IMR-90 (cell line): ENCODE measurements around the gene IGLL5. TPM values are rescaled to one million over a fixed set of nuclear protein-coding genes. Genes with fewer than 3 reads are reported as not detected.

Source experiments
- ATAC-seq: fragments of 200-7000 bp; cut with Tn5 transposase; 2 replicates; pipeline ENCODE4 v1.9.1; 2020; ENCODE audit warnings: low read depth, mild to moderate bottlenecking, moderate library complexity
- BruUV-seq: library from RNA; stranded (reverse); fragments of 400-500 nt; replicated peaks from 2 replicates; lab custom pipeline; 2021; lab: Mats Ljungman, UMichigan
- CTCF ChIA-PET: fragments of 300-600 bp; formaldehyde crosslinking; extraction: SDS; loops from one replicate; lab custom pipeline; 2021; ENCODE audit warnings: antibody characterized with exemption; lab: Yijun Ruan, JAX
- POLR2A ChIA-PET: fragments of 300-600 bp; sonication (Branson Sonifier 250); formaldehyde crosslinking; loops from one replicate; lab custom pipeline; 2022; ENCODE audit warnings: antibody characterized with exemption; ENCODE audit not compliant: unreplicated experiment; lab: Charles Lee
- DNase-seq: peaks from one replicate; pipeline ENCODE4 v3.0.0; 2013
- H2AFZ ChIP-seq: replicated peaks from 2 replicates; pipeline ENCODE3; 2013; ENCODE audit warnings: low read length, mild to moderate bottlenecking; ENCODE audit not compliant: poor library complexity
- H2AK5ac ChIP-seq: 2 replicates; pipeline ENCODE4 v1.6.1; 2013; ENCODE audit warnings: low read depth, low read length, inconsistent platforms
- H2AK9ac ChIP-seq: replicated peaks from 2 replicates; pipeline ENCODE3; 2013; ENCODE audit warnings: mild to moderate bottlenecking, low read depth, low read length, moderate library complexity; ENCODE audit not compliant: poor library complexity
- H2BK120ac ChIP-seq: 2 replicates; pipeline ENCODE4 v1.6.1; 2013; ENCODE audit warnings: low read depth, low read length, inconsistent platforms
- H2BK15ac ChIP-seq: 3 replicates; pipeline ENCODE4 v1.6.1; 2013; ENCODE audit warnings: low read depth, low read length, inconsistent platforms
- H2BK20ac ChIP-seq: 2 replicates; pipeline ENCODE4 v1.6.1; 2013; ENCODE audit warnings: low read depth, mild to moderate bottlenecking, inconsistent platforms, low read length, moderate library complexity
- H2BK5ac ChIP-seq: 2 replicates; pipeline ENCODE4 v1.6.1; 2013; ENCODE audit warnings: mild to moderate bottlenecking, low read depth, low read length, inconsistent platforms; ENCODE audit not compliant: poor library complexity, severe bottlenecking
- H3K14ac ChIP-seq: replicated peaks from 2 replicates; pipeline ENCODE4 v1.6.1; 2013; ENCODE audit warnings: low read depth, low read length, inconsistent platforms
- H3K18ac ChIP-seq: 2 replicates; pipeline ENCODE4 v1.6.1; 2013; ENCODE audit warnings: low read depth, low read length, control low read depth
- H3K23ac ChIP-seq: 2 replicates; pipeline ENCODE4 v1.6.1; 2013; ENCODE audit warnings: low read depth, low read length, inconsistent platforms
- H3K27ac ChIP-seq: 2 replicates; pipeline ENCODE4 v1.5.1; 2013; ENCODE audit warnings: mild to moderate bottlenecking, control low read depth, low read length; ENCODE audit not compliant: insufficient read depth
- H3K27me3 ChIP-seq: 2 replicates; pipeline ENCODE4 v1.6.1; 2013; ENCODE audit warnings: low read length; ENCODE audit not compliant: control insufficient read depth, insufficient read depth
- H3K36me3 ChIP-seq: 2 replicates; pipeline ENCODE4 v1.6.1; 2013; ENCODE audit warnings: low read length, mixed read lengths; ENCODE audit not compliant: control insufficient read depth, insufficient read depth
- H3K4ac ChIP-seq: 2 replicates; pipeline ENCODE4 v1.6.1; 2013; ENCODE audit warnings: low read depth, low read length, inconsistent platforms
- H3K4me1 ChIP-seq: 2 replicates; pipeline ENCODE4 v1.6.1; 2013; ENCODE audit warnings: low read length, mixed read lengths; ENCODE audit not compliant: control insufficient read depth, insufficient read depth
- H3K4me2 ChIP-seq: 2 replicates; pipeline ENCODE4 v1.6.1; 2013; ENCODE audit warnings: low read depth, mild to moderate bottlenecking, control low read depth, low read length, moderate library complexity
- H3K4me3 ChIP-seq: 2 replicates; pipeline ENCODE4 v1.5.1; 2013; ENCODE audit warnings: low read depth, mild to moderate bottlenecking, control low read depth, low read length, moderate library complexity; ENCODE audit not compliant: insufficient read depth
- H3K56ac ChIP-seq: 2 replicates; pipeline ENCODE4 v1.6.1; 2013; ENCODE audit warnings: low read length, inconsistent platforms; ENCODE audit not compliant: insufficient read depth; ENCODE audit errors: extremely low read depth
- H3K79me1 ChIP-seq, 2 experiments: 2 replicates each; pipeline ENCODE4 v1.6.1; 2013; ENCODE audit warnings: low read length in 2 of 2, inconsistent platforms in 1 of 2, low read depth in 1 of 2
- H3K9ac ChIP-seq: 2 replicates; pipeline ENCODE4 v1.6.1; 2013; ENCODE audit warnings: low read depth, low read length, control low read depth
- H3K9me1 ChIP-seq: 2 replicates; pipeline ENCODE4 v1.6.1; 2013; ENCODE audit warnings: low read length, inconsistent platforms; ENCODE audit not compliant: insufficient read depth
- H3K9me3 ChIP-seq: 2 replicates; pipeline ENCODE4 v1.6.1; 2013; ENCODE audit warnings: low read length; ENCODE audit not compliant: control insufficient read depth, insufficient read depth
- H4K20me1 ChIP-seq: 2 replicates; pipeline ENCODE4 v1.6.1; 2013; ENCODE audit warnings: low read length, inconsistent platforms; ENCODE audit not compliant: insufficient read depth
- H4K5ac ChIP-seq: 2 replicates; pipeline ENCODE4 v1.6.1; 2013; ENCODE audit warnings: mild to moderate bottlenecking, low read depth, low read length, control low read depth
- H4K8ac ChIP-seq, 2 experiments: 2 replicates each; pipeline ENCODE4 v1.6.1; 2013; ENCODE audit warnings: low read depth in 2 of 2, low read length in 2 of 2, control low read depth in 1 of 2, inconsistent platforms in 1 of 2
- H4K91ac ChIP-seq: 2 replicates; pipeline ENCODE4 v1.6.1; 2013; ENCODE audit warnings: low read depth, low read length, inconsistent platforms; ENCODE audit not compliant: insufficient read depth
- BHLHE40 ChIP-seq: fragments of 150-350 bp; IDR thresholded peaks from 2 replicates; pipeline ENCODE4 v1.6.1; 2016; ENCODE audit warnings: mild to moderate bottlenecking, low read depth, low read length
- CEBPB ChIP-seq: IDR thresholded peaks from 2 replicates; pipeline ENCODE4 v1.6.1; 2012; ENCODE audit warnings: low read depth, low read length, improper control_type of control experiment
- CHD1 ChIP-seq: IDR thresholded peaks from 2 replicates; pipeline ENCODE4 v1.6.1; 2012; ENCODE audit warnings: low read depth, low read length, improper control_type of control experiment
- FOS ChIP-seq: fragments of 150-350 bp; IDR thresholded peaks from 2 replicates; pipeline ENCODE4 v1.6.1; 2016; ENCODE audit warnings: low read depth, low read length
- MAFK ChIP-seq: IDR thresholded peaks from 2 replicates; pipeline ENCODE4 v1.6.1; 2012; ENCODE audit warnings: low read depth, low read length, improper control_type of control experiment
- MAZ ChIP-seq: IDR thresholded peaks from 2 replicates; pipeline ENCODE4 v1.6.1; 2012; ENCODE audit warnings: low read depth, mild to moderate bottlenecking, low read length, improper control_type of control experiment, moderate library complexity, borderline replicate concordance
- MXI1 ChIP-seq: IDR thresholded peaks from 2 replicates; pipeline ENCODE4 v1.6.1; 2012; ENCODE audit warnings: low read depth, mild to moderate bottlenecking, low read length, moderate library complexity, borderline replicate concordance
- NFE2L2 ChIP-seq: fragments of 150-350 bp; IDR thresholded peaks from 2 replicates; pipeline ENCODE4 v1.6.1; 2016; ENCODE audit warnings: low read depth, mild to moderate bottlenecking, low read length
- POLR2A ChIP-seq: IDR thresholded peaks from 2 replicates; pipeline ENCODE4 v1.6.1; 2012; ENCODE audit warnings: mild to moderate bottlenecking, low read depth, low read length
- RAD21 ChIP-seq: IDR thresholded peaks from 2 replicates; pipeline ENCODE4 v1.6.1; 2012; ENCODE audit warnings: low read length, improper control_type of control experiment
- RCOR1 ChIP-seq: IDR thresholded peaks from 2 replicates; pipeline ENCODE4 v1.6.1; 2012; ENCODE audit warnings: mild to moderate bottlenecking, low read length, improper control_type of control experiment; ENCODE audit not compliant: insufficient replicate concordance
- RFX5 ChIP-seq: IDR thresholded peaks from 2 replicates; pipeline ENCODE4 v1.8.0; 2012; ENCODE audit warnings: low read depth, mild to moderate bottlenecking, low read length, moderate library complexity
- SMC3 ChIP-seq: fragments of 150-350 bp; IDR thresholded peaks from 2 replicates; pipeline ENCODE4 v1.6.1; 2016; ENCODE audit warnings: low read depth, mild to moderate bottlenecking, antibody characterized with exemption, low read length, moderate library complexity
- WGBS, 2 experiments: methylation state at CpG; one replicate each; pipeline versions ENCODE4 v1.1.5 to v1.1.7; 2013; ENCODE audit warnings: missing lambda C conversion rate in 2 of 2; ENCODE audit not compliant: insufficient read length in 1 of 2; ENCODE audit errors: extremely low coverage in 2 of 2; 5-methylcytosine and 5-hydroxymethylcytosine counted together
- dilution Hi-C: fragments of 300-500 bp; cut with HindIII; formaldehyde crosslinking; loops from one replicate; pipeline ENCODE4 v1.14.3; 2018; ENCODE audit warnings: low sequenced_read_pairs; ENCODE audit not compliant: unreplicated experiment
- in situ Hi-C: fragments of 300-500 bp; cut with MboI; formaldehyde crosslinking; loops from 3 replicates; pipeline ENCODE4 v1.14.3; 2019; ENCODE audit warnings: low sequenced_read_pairs, inconsistent platforms, mixed read lengths
- intact Hi-C: fragments of 100-400 bp; cut with micrococcal nuclease; formaldehyde crosslinking; loops from 2 replicates; pipeline ENCODE4 v1.10.0; 2022
- polyA plus RNA-seq, 3 experiments: library from polyadenylated mRNA; depleted of rRNA; stranded (reverse); fragments of >200 nt; gene quantifications; 2 replicates each; pipeline ENCODE4 v1.2.3, GENCODE V29; 2012; ENCODE audit warnings: low replicate concordance in 1 of 3
- total RNA-seq: library from RNA; depleted of rRNA; stranded (reverse); fragments of >200 nt; gene quantifications from 2 replicates; pipeline ENCODE4 v1.2.3, GENCODE V29; 2012
- TF ChIP-seq, protein P1 (sequence below): fragments of 150-350 bp; IDR thresholded peaks from 2 replicates; pipeline ENCODE4 v1.6.1; 2016; ENCODE audit warnings: low read depth, mild to moderate bottlenecking, low read length, moderate library complexity, borderline replicate concordance
- TF ChIP-seq, protein P2 (sequence below): fragments of 150-350 bp; IDR thresholded peaks from 2 replicates; pipeline ENCODE4 v1.6.1; 2017; ENCODE audit warnings: mild to moderate bottlenecking, antibody characterized with exemption, low read length, low read depth
- TF ChIP-seq, protein P3 (sequence below): conservative IDR thresholded peaks from 2 replicates; pipeline ENCODE4 v1.5.1; 2012; ENCODE audit warnings: mild to moderate bottlenecking, low read depth, low read length, improper control_type of control experiment

IGLL5 gene
- total and polyA plus RNA-seq, 2 of the 4 experiments (the other 2 are of a cell fraction), result not detected

DNA sequence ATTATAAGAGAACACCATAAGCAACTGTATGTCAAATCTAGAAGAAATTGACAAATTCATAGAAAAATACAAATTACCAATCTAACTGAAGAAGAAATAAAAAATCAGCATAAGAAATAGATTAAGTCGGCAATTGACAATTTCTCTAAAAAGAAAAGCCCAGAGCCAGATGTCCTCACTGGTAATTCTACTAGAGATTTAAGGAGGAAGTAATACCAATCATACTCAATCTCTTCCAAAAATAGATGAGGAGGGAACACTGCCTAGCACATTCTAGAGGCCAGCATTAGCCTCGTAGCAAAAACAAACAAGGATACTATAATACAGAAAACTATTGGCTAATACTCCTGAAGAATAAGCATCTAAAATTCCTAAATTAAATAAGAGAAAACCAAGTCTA lies 40.4 kb upstream of the IGLL5 start:
- H2AK5ac ChIP-seq, result no peak overlapping the region
- intact Hi-C loops, result loop anchor here (5.0 kb wide), 1 partner anchor 280 kb away; no protein-coding TSS in a partner anchor
- no TSS peak for BruUV-seq
- no peak overlapping the region for H2AFZ ChIP-seq
- no peak overlapping the region for H4K91ac ChIP-seq
- H3K4me1 ChIP-seq, result no peaks in the 10 kb centered on the region
- DNase-seq (no peak), ATAC-seq (no peak)
- no peak overlapping the region for H3K14ac ChIP-seq
- H3K4me2 ChIP-seq, result no peak overlapping the region
- H4K20me1 ChIP-seq, result no peaks in the 10 kb centered on the region
- H3K27ac ChIP-seq, result no peak overlapping the region
- no peak overlapping the region for H3K4me3 ChIP-seq
- no peaks in the 10 kb centered on the region for H3K9me3 ChIP-seq
- no peak overlapping the region for H3K56ac ChIP-seq
- TF ChIP-seq POLR2A (no peak), BHLHE40 (no peak), MXI1 (no peak), SMC3 (no peak), NFE2L2 (no peak), MAFK (no peak), CHD1 (no peak), RAD21 (no peak), CEBPB (no peak), FOS (no peak), MAZ (no peak), RCOR1 (no peak), RFX5 (no peak)
- TF ChIP-seq, protein P1, sequence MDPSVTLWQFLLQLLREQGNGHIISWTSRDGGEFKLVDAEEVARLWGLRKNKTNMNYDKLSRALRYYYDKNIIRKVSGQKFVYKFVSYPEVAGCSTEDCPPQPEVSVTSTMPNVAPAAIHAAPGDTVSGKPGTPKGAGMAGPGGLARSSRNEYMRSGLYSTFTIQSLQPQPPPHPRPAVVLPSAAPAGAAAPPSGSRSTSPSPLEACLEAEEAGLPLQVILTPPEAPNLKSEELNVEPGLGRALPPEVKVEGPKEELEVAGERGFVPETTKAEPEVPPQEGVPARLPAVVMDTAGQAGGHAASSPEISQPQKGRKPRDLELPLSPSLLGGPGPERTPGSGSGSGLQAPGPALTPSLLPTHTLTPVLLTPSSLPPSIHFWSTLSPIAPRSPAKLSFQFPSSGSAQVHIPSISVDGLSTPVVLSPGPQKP, result no peak
- TF ChIP-seq, protein P2, sequence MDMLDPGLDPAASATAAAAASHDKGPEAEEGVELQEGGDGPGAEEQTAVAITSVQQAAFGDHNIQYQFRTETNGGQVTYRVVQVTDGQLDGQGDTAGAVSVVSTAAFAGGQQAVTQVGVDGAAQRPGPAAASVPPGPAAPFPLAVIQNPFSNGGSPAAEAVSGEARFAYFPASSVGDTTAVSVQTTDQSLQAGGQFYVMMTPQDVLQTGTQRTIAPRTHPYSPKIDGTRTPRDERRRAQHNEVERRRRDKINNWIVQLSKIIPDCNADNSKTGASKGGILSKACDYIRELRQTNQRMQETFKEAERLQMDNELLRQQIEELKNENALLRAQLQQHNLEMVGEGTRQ, result no peak
- TF ChIP-seq, protein P3, sequence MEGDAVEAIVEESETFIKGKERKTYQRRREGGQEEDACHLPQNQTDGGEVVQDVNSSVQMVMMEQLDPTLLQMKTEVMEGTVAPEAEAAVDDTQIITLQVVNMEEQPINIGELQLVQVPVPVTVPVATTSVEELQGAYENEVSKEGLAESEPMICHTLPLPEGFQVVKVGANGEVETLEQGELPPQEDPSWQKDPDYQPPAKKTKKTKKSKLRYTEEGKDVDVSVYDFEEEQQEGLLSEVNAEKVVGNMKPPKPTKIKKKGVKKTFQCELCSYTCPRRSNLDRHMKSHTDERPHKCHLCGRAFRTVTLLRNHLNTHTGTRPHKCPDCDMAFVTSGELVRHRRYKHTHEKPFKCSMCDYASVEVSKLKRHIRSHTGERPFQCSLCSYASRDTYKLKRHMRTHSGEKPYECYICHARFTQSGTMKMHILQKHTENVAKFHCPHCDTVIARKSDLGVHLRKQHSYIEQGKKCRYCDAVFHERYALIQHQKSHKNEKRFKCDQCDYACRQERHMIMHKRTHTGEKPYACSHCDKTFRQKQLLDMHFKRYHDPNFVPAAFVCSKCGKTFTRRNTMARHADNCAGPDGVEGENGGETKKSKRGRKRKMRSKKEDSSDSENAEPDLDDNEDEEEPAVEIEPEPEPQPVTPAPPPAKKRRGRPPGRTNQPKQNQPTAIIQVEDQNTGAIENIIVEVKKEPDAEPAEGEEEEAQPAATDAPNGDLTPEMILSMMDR, result no peak
- no peaks in the 10 kb centered on the region for H3K79me1 ChIP-seq
- in situ Hi-C loops, result no loop called here
- H3K4ac ChIP-seq, result no peak overlapping the region
- H4K5ac ChIP-seq, result no peak overlapping the region
- no peak overlapping the region for H2BK15ac ChIP-seq
- WGBS, 2 experiments, result no CpG with 5 or more reads among the region's 2 CpGs
- no peak overlapping the region for H3K18ac ChIP-seq
- no peak overlapping the region for H3K9ac ChIP-seq
- H2AK9ac ChIP-seq, result no peak overlapping the region
- H3K23ac ChIP-seq, result no peak overlapping the region
- H2BK20ac ChIP-seq, result no peak overlapping the region
- H2BK5ac ChIP-seq, result no peak overlapping the region
- dilution Hi-C loops, result no loop called here
- H3K36me3 ChIP-seq, result no peaks in the 10 kb centered on the region
- no peak overlapping the region for H2BK120ac ChIP-seq
- no peak overlapping the region for H4K8ac ChIP-seq
- POLR2A ChIA-PET, result no interaction called here
- no peaks in the 10 kb centered on the region for H3K9me1 ChIP-seq
- H3K27me3 ChIP-seq, result peaks cover 1% of the 10 kb centered on the region
- CTCF ChIA-PET, result interaction anchor here (1.2 to 1.3 kb wide), 2 partner anchors 18 to 70 kb away, joined by 3 to 4 read pairs; no protein-coding TSS in a partner anchor
